IMR-90 (cell line): ENCODE data around the gene UCHL5. TPM values are rescaled to one million over a fixed set of nuclear protein-coding genes. Genes with fewer than 3 reads are reported as not detected.
A peak's percentile ranks its signal among the peaks of the same experiment; 100 is the strongest.

Experiments used
- ATAC-seq: fragments of 200-7000 bp; cut with Tn5 transposase; 2 replicates; pipeline ENCODE4 v1.9.1; 2020; ENCODE audit warnings: low read depth, mild to moderate bottlenecking, moderate library complexity
- BruUV-seq: library from RNA; stranded (reverse); fragments of 400-500 nt; replicated peaks from 2 replicates; lab custom pipeline; 2021; lab: Mats Ljungman, UMichigan
- CTCF ChIA-PET: fragments of 300-600 bp; formaldehyde crosslinking; extraction: SDS; loops from one replicate; lab custom pipeline; 2021; ENCODE audit warnings: antibody characterized with exemption; lab: Yijun Ruan, JAX
- POLR2A ChIA-PET: fragments of 300-600 bp; sonication (Branson Sonifier 250); formaldehyde crosslinking; loops from one replicate; lab custom pipeline; 2022; ENCODE audit warnings: antibody characterized with exemption; ENCODE audit not compliant: unreplicated experiment; lab: Charles Lee
- DNase-seq: peaks from one replicate; pipeline ENCODE4 v3.0.0; 2013
- H2AFZ ChIP-seq: replicated peaks from 2 replicates; pipeline ENCODE3; 2013; ENCODE audit warnings: low read length, mild to moderate bottlenecking; ENCODE audit not compliant: poor library complexity
- H2AK5ac ChIP-seq: 2 replicates; pipeline ENCODE4 v1.6.1; 2013; ENCODE audit warnings: low read depth, low read length, inconsistent platforms
- H2AK9ac ChIP-seq: replicated peaks from 2 replicates; pipeline ENCODE3; 2013; ENCODE audit warnings: mild to moderate bottlenecking, low read depth, low read length, moderate library complexity; ENCODE audit not compliant: poor library complexity
- H2BK120ac ChIP-seq: 2 replicates; pipeline ENCODE4 v1.6.1; 2013; ENCODE audit warnings: low read depth, low read length, inconsistent platforms
- H2BK15ac ChIP-seq: 3 replicates; pipeline ENCODE4 v1.6.1; 2013; ENCODE audit warnings: low read depth, low read length, inconsistent platforms
- H2BK20ac ChIP-seq: 2 replicates; pipeline ENCODE4 v1.6.1; 2013; ENCODE audit warnings: low read depth, mild to moderate bottlenecking, inconsistent platforms, low read length, moderate library complexity
- H2BK5ac ChIP-seq: 2 replicates; pipeline ENCODE4 v1.6.1; 2013; ENCODE audit warnings: mild to moderate bottlenecking, low read depth, low read length, inconsistent platforms; ENCODE audit not compliant: poor library complexity, severe bottlenecking
- H3K14ac ChIP-seq: replicated peaks from 2 replicates; pipeline ENCODE4 v1.6.1; 2013; ENCODE audit warnings: low read depth, low read length, inconsistent platforms
- H3K18ac ChIP-seq: 2 replicates; pipeline ENCODE4 v1.6.1; 2013; ENCODE audit warnings: low read depth, low read length, control low read depth
- H3K23ac ChIP-seq: 2 replicates; pipeline ENCODE4 v1.6.1; 2013; ENCODE audit warnings: low read depth, low read length, inconsistent platforms
- H3K27ac ChIP-seq: 2 replicates; pipeline ENCODE4 v1.5.1; 2013; ENCODE audit warnings: mild to moderate bottlenecking, control low read depth, low read length; ENCODE audit not compliant: insufficient read depth
- H3K27me3 ChIP-seq: 2 replicates; pipeline ENCODE4 v1.6.1; 2013; ENCODE audit warnings: low read length; ENCODE audit not compliant: control insufficient read depth, insufficient read depth
- H3K36me3 ChIP-seq: 2 replicates; pipeline ENCODE4 v1.6.1; 2013; ENCODE audit warnings: low read length, mixed read lengths; ENCODE audit not compliant: control insufficient read depth, insufficient read depth
- H3K4ac ChIP-seq: 2 replicates; pipeline ENCODE4 v1.6.1; 2013; ENCODE audit warnings: low read depth, low read length, inconsistent platforms
- H3K4me1 ChIP-seq: 2 replicates; pipeline ENCODE4 v1.6.1; 2013; ENCODE audit warnings: low read length, mixed read lengths; ENCODE audit not compliant: control insufficient read depth, insufficient read depth
- H3K4me2 ChIP-seq: 2 replicates; pipeline ENCODE4 v1.6.1; 2013; ENCODE audit warnings: low read depth, mild to moderate bottlenecking, control low read depth, low read length, moderate library complexity
- H3K4me3 ChIP-seq: 2 replicates; pipeline ENCODE4 v1.5.1; 2013; ENCODE audit warnings: low read depth, mild to moderate bottlenecking, control low read depth, low read length, moderate library complexity; ENCODE audit not compliant: insufficient read depth
- H3K56ac ChIP-seq: 2 replicates; pipeline ENCODE4 v1.6.1; 2013; ENCODE audit warnings: low read length, inconsistent platforms; ENCODE audit not compliant: insufficient read depth; ENCODE audit errors: extremely low read depth
- H3K79me1 ChIP-seq, 2 experiments: 2 replicates each; pipeline ENCODE4 v1.6.1; 2013; ENCODE audit warnings: low read length in 2 of 2, inconsistent platforms in 1 of 2, low read depth in 1 of 2
- H3K9ac ChIP-seq: 2 replicates; pipeline ENCODE4 v1.6.1; 2013; ENCODE audit warnings: low read depth, low read length, control low read depth
- H3K9me1 ChIP-seq: 2 replicates; pipeline ENCODE4 v1.6.1; 2013; ENCODE audit warnings: low read length, inconsistent platforms; ENCODE audit not compliant: insufficient read depth
- H3K9me3 ChIP-seq: 2 replicates; pipeline ENCODE4 v1.6.1; 2013; ENCODE audit warnings: low read length; ENCODE audit not compliant: control insufficient read depth, insufficient read depth
- H4K20me1 ChIP-seq: 2 replicates; pipeline ENCODE4 v1.6.1; 2013; ENCODE audit warnings: low read length, inconsistent platforms; ENCODE audit not compliant: insufficient read depth
- H4K5ac ChIP-seq: 2 replicates; pipeline ENCODE4 v1.6.1; 2013; ENCODE audit warnings: mild to moderate bottlenecking, low read depth, low read length, control low read depth
- H4K8ac ChIP-seq, 2 experiments: 2 replicates each; pipeline ENCODE4 v1.6.1; 2013; ENCODE audit warnings: low read depth in 2 of 2, low read length in 2 of 2, control low read depth in 1 of 2, inconsistent platforms in 1 of 2
- H4K91ac ChIP-seq: 2 replicates; pipeline ENCODE4 v1.6.1; 2013; ENCODE audit warnings: low read depth, low read length, inconsistent platforms; ENCODE audit not compliant: insufficient read depth
- BHLHE40 ChIP-seq: fragments of 150-350 bp; IDR thresholded peaks from 2 replicates; pipeline ENCODE4 v1.6.1; 2016; ENCODE audit warnings: mild to moderate bottlenecking, low read depth, low read length
- CEBPB ChIP-seq: IDR thresholded peaks from 2 replicates; pipeline ENCODE4 v1.6.1; 2012; ENCODE audit warnings: low read depth, low read length, improper control_type of control experiment
- CHD1 ChIP-seq: IDR thresholded peaks from 2 replicates; pipeline ENCODE4 v1.6.1; 2012; ENCODE audit warnings: low read depth, low read length, improper control_type of control experiment
- CTCF ChIP-seq: conservative IDR thresholded peaks from 2 replicates; pipeline ENCODE4 v1.5.1; 2012; ENCODE audit warnings: mild to moderate bottlenecking, low read depth, low read length, improper control_type of control experiment
- ELK1 ChIP-seq: fragments of 150-350 bp; IDR thresholded peaks from 2 replicates; pipeline ENCODE4 v1.6.1; 2016; ENCODE audit warnings: low read depth, mild to moderate bottlenecking, low read length, moderate library complexity, borderline replicate concordance
- FOS ChIP-seq: fragments of 150-350 bp; IDR thresholded peaks from 2 replicates; pipeline ENCODE4 v1.6.1; 2016; ENCODE audit warnings: low read depth, low read length
- MAFK ChIP-seq: IDR thresholded peaks from 2 replicates; pipeline ENCODE4 v1.6.1; 2012; ENCODE audit warnings: low read depth, low read length, improper control_type of control experiment
- POLR2A ChIP-seq: IDR thresholded peaks from 2 replicates; pipeline ENCODE4 v1.6.1; 2012; ENCODE audit warnings: mild to moderate bottlenecking, low read depth, low read length
- RAD21 ChIP-seq: IDR thresholded peaks from 2 replicates; pipeline ENCODE4 v1.6.1; 2012; ENCODE audit warnings: low read length, improper control_type of control experiment
- RFX5 ChIP-seq: IDR thresholded peaks from 2 replicates; pipeline ENCODE4 v1.8.0; 2012; ENCODE audit warnings: low read depth, mild to moderate bottlenecking, low read length, moderate library complexity
- SMC3 ChIP-seq: fragments of 150-350 bp; IDR thresholded peaks from 2 replicates; pipeline ENCODE4 v1.6.1; 2016; ENCODE audit warnings: low read depth, mild to moderate bottlenecking, antibody characterized with exemption, low read length, moderate library complexity
- dilution Hi-C: fragments of 300-500 bp; cut with HindIII; formaldehyde crosslinking; loops from one replicate; pipeline ENCODE4 v1.14.3; 2018; ENCODE audit warnings: low sequenced_read_pairs; ENCODE audit not compliant: unreplicated experiment
- in situ Hi-C: fragments of 300-500 bp; cut with MboI; formaldehyde crosslinking; loops from 3 replicates; pipeline ENCODE4 v1.14.3; 2019; ENCODE audit warnings: low sequenced_read_pairs, inconsistent platforms, mixed read lengths
- intact Hi-C: fragments of 100-400 bp; cut with micrococcal nuclease; formaldehyde crosslinking; loops from 2 replicates; pipeline ENCODE4 v1.10.0; 2022
- polyA plus RNA-seq, 3 experiments: library from polyadenylated mRNA; depleted of rRNA; stranded (reverse); fragments of >200 nt; gene quantifications; 2 replicates each; pipeline ENCODE4 v1.2.3, GENCODE V29; 2012; ENCODE audit warnings: low replicate concordance in 1 of 3
- total RNA-seq: library from RNA; depleted of rRNA; stranded (reverse); fragments of >200 nt; gene quantifications from 2 replicates; pipeline ENCODE4 v1.2.3, GENCODE V29; 2012

Gene UCHL5
- total and polyA plus RNA-seq, 2 of the 4 experiments (the other 2 are of a cell fraction): 12.9 to 18.4 TPM

- no peak overlapping the region for H2BK5ac ChIP-seq
- no peak overlapping the region for H3K18ac ChIP-seq
- no peak overlapping the region for H3K4me3 ChIP-seq
- H3K9ac ChIP-seq: no peak overlapping the region
- no peak overlapping the region for H2AFZ ChIP-seq
- peaks cover 1% of the 10 kb centered on the region; the same call in 1 of the 2 replicates for H3K36me3 ChIP-seq
- no peaks in the 10 kb centered on the region for H3K9me3 ChIP-seq
- no peak overlapping the region for H2BK120ac ChIP-seq
- no peak overlapping the region for H3K23ac ChIP-seq
- ChIA-PET CTCF (interaction anchor here (0.9 to 1.7 kb wide), 5 partner anchors 45 to 214 kb away, joined by 3 to 16 read pairs (median 4); partner anchors contain the start of gene RGS2), POLR2A (interaction anchor here (0.9 kb wide), 1 partner anchor 210 kb away, joined by 3 read pairs; no protein-coding TSS in a partner anchor)
- no peak overlapping the region for H4K91ac ChIP-seq
- peak; percentile 64 for DNase-seq
- in situ Hi-C loops (loop anchor here (5.0 kb wide), 2 partner anchors 207 to 547 kb away; no protein-coding TSS in a partner anchor), dilution Hi-C loops (loop anchor here (25.0 kb wide), 2 partner anchors 207 to 532 kb away; partner anchors contain the start of gene RGS2), intact Hi-C loops (loop anchor here (1.0 to 5.0 kb wide), 4 partner anchors 210 to 545 kb away; partner anchors contain the start of gene RGS2)
- H3K27ac ChIP-seq: no peak overlapping the region
- H3K79me1 ChIP-seq: no peaks in the 10 kb centered on the region
- H4K5ac ChIP-seq: no peak overlapping the region
- no peaks in the 10 kb centered on the region for H4K20me1 ChIP-seq
- no peak overlapping the region for H2AK9ac ChIP-seq
- H4K8ac ChIP-seq: no peak overlapping the region; a peak in 1 of 4 replicates
- no peak overlapping the region for H2BK15ac ChIP-seq
- H3K4me1 ChIP-seq: no peaks in the 10 kb centered on the region
- H3K56ac ChIP-seq: no peak overlapping the region
- no TSS peak for BruUV-seq
- H3K14ac ChIP-seq: no peak overlapping the region
- no peak overlapping the region for H2AK5ac ChIP-seq
- no peak overlapping the region for H2BK20ac ChIP-seq
- no peaks in the 10 kb centered on the region for H3K27me3 ChIP-seq
- H3K4me2 ChIP-seq: no peak overlapping the region
- peak; percentile 66 for ATAC-seq
- H3K4ac ChIP-seq: no peak overlapping the region
- TF ChIP-seq CEBPB (no peak), BHLHE40 (no peak), MAFK (no peak), SMC3 (peak; percentile 80), ELK1 (no peak), POLR2A (no peak), FOS (no peak), CHD1 (no peak), RFX5 (no peak), RAD21 (peak; percentile 74), CTCF (peak; percentile 59)
- no peaks in the 10 kb centered on the region for H3K9me1 ChIP-seq
These were observed 39.6 kb downstream of the UCHL5 start for GRCh38 chr1:193019442-193020026.
